HepG2 (cell line): Measurements from ENCODE around the gene OR1N2.

Experiments
- EZH2 ChIP-seq: conservative IDR thresholded peaks from 2 replicates; pipeline ENCODE4 v1.6.1; 2012; ENCODE audit warnings: mild to moderate bottlenecking, low read depth, low read length, moderate library complexity
- FOSL1 ChIP-seq: sonication (generic); formaldehyde crosslinking; IDR thresholded peaks from 2 replicates; pipeline ENCODE4 v1.9.0; 2021; ENCODE audit warnings: missing genetic modification reagents, borderline replicate concordance
- FOSL2 ChIP-seq: sonication (generic); formaldehyde crosslinking; IDR thresholded peaks from 2 replicates; pipeline ENCODE4 v1.4.0; 2020; ENCODE audit warnings: missing genetic modification reagents
- MTF2 ChIP-seq: sonication (generic); formaldehyde crosslinking; IDR thresholded peaks from 2 replicates; pipeline ENCODE4 v1.5.0; 2020; ENCODE audit warnings: missing genetic modification reagents, borderline replicate concordance
- MYNN ChIP-seq: sonication (generic); formaldehyde crosslinking; IDR thresholded peaks from 2 replicates; pipeline ENCODE4 v1.4.0; 2020; ENCODE audit warnings: mild to moderate bottlenecking, low read depth, missing genetic modification reagents
- NFYB ChIP-seq: sonication (generic); formaldehyde crosslinking; IDR thresholded peaks from 2 replicates; pipeline ENCODE4 v1.4.0; 2020; ENCODE audit warnings: missing genetic modification reagents
- RFXANK ChIP-seq: IDR thresholded peaks from 2 replicates; pipeline ENCODE4 v1.6.1; 2016
- U2AF1 ChIP-seq: fragments of 200-400 bp; formaldehyde crosslinking; optimal IDR thresholded peaks from 2 replicates; pipeline ENCODE3; 2017; ENCODE audit warnings: mild to moderate bottlenecking, low read depth, low read length
- U2AF2 ChIP-seq: fragments of 200-400 bp; formaldehyde crosslinking; IDR thresholded peaks from 2 replicates; pipeline ENCODE4 v1.6.1; 2017; ENCODE audit warnings: low read depth, mild to moderate bottlenecking, low read length
- ZFX ChIP-seq: sonication (generic); formaldehyde crosslinking; IDR thresholded peaks from 2 replicates; pipeline ENCODE4 v1.4.0; 2020; ENCODE audit warnings: mild to moderate bottlenecking, low read depth, missing genetic modification reagents, moderate library complexity
- TF ChIP-seq, protein P1 (sequence below): sonication (generic); formaldehyde crosslinking; IDR thresholded peaks from 2 replicates; pipeline ENCODE4 v1.4.0; 2020; ENCODE audit warnings: missing genetic modification reagents
- TF ChIP-seq, protein P2 (sequence below): sonication (generic); formaldehyde crosslinking; IDR thresholded peaks from 2 replicates; pipeline ENCODE4 v1.4.0; 2020; ENCODE audit warnings: missing genetic modification reagents, borderline replicate concordance
- TF ChIP-seq, protein P3 (sequence below), 2 experiments: sonication (generic) in 1 of 2; formaldehyde crosslinking in 1 of 2; IDR thresholded peaks; 2 replicates each; pipeline versions ENCODE4 v1.4.0 to v1.6.1; 2018 to 2020; ENCODE audit warnings: missing genetic modification reagents in 2 of 2, borderline replicate concordance in 1 of 2, low read depth in 1 of 2, mild to moderate bottlenecking in 1 of 2, missing biosample characterization in 1 of 2

- TF ChIP-seq MTF2 (CRISPR knock-in tag) (no peak), FOSL2 (no peak), MYNN (no peak), EZH2 (no peak), NFYB (CRISPR knock-in tag) (no peak), FOSL1 (CRISPR knock-in tag) (no peak), U2AF2 (no peak), ZFX (CRISPR knock-in tag) (no peak), RFXANK (CRISPR knock-in tag) (no peak), U2AF1 (no peak)
- TF ChIP-seq, protein P1, sequence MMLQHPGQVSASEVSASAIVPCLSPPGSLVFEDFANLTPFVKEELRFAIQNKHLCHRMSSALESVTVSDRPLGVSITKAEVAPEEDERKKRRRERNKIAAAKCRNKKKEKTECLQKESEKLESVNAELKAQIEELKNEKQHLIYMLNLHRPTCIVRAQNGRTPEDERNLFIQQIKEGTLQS (CRISPR knock-in tag): no peak
- TF ChIP-seq, protein P2, sequence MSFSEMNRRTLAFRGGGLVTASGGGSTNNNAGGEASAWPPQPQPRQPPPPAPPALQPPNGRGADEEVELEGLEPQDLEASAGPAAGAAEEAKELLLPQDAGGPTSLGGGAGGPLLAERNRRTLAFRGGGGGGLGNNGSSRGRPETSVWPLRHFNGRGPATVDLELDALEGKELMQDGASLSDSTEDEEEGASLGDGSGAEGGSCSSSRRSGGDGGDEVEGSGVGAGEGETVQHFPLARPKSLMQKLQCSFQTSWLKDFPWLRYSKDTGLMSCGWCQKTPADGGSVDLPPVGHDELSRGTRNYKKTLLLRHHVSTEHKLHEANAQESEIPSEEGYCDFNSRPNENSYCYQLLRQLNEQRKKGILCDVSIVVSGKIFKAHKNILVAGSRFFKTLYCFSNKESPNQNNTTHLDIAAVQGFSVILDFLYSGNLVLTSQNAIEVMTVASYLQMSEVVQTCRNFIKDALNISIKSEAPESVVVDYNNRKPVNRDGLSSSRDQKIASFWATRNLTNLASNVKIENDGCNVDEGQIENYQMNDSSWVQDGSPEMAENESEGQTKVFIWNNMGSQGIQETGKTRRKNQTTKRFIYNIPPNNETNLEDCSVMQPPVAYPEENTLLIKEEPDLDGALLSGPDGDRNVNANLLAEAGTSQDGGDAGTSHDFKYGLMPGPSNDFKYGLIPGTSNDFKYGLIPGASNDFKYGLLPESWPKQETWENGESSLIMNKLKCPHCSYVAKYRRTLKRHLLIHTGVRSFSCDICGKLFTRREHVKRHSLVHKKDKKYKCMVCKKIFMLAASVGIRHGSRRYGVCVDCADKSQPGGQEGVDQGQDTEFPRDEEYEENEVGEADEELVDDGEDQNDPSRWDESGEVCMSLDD: no peak
- TF ChIP-seq, protein P3, sequence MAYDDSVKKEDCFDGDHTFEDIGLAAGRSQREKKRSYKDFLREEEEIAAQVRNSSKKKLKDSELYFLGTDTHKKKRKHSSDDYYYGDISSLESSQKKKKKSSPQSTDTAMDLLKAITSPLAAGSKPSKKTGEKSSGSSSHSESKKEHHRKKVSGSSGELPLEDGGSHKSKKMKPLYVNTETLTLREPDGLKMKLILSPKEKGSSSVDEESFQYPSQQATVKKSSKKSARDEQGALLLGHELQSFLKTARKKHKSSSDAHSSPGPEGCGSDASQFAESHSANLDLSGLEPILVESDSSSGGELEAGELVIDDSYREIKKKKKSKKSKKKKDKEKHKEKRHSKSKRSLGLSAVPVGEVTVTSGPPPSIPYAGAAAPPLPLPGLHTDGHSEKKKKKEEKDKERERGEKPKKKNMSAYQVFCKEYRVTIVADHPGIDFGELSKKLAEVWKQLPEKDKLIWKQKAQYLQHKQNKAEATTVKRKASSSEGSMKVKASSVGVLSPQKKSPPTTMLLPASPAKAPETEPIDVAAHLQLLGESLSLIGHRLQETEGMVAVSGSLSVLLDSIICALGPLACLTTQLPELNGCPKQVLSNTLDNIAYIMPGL (CRISPR knock-in tag; IDR thresholded peaks at IDR 0.05; ENCODE audit: borderline replicate concordance in 1 of 2, low read depth in 1 of 2): no peak
These were observed 33.5 kb upstream of the OR1N2 start for GRCh38 chr9:122519376-122519775.
